Measurements from ENCODE around the gene GYG1. TPM values are rescaled to one million over a fixed set of nuclear protein-coding genes. Genes with fewer than 3 reads are reported as not detected.
"Not testable (repeated sequence)": the region's sequence is repeated elsewhere in the genome, so short reads cannot be mapped to it uniquely, and the experiment has no call there.

GYG1 gene
- total RNA-seq, 1 experiment from 2014 or later, result 45.7 TPM

DNA sequence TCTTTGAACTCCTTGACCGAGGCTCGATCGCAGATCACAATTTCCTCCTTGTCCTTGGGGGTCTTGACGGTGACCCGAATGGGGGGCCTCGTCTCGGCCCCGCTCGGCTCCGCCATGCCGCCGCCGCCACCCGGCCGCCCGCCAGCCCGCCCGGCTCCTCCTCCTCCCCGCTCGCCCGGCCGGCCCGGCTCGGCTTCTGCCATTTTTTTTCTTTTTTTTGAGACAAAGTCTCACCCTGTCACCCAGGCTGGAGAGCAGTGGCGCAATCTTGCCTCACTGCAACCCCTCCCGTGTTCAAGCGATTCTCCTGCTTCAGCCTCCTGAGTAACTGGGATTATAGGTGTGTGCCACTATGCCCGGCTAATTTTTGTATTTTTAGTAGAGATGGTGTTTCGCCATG is 3.8 kb upstream of the GYG1 start:
- DNase-seq (ENCODE audit: low spot score), result not testable (repeated sequence)

DNA sequence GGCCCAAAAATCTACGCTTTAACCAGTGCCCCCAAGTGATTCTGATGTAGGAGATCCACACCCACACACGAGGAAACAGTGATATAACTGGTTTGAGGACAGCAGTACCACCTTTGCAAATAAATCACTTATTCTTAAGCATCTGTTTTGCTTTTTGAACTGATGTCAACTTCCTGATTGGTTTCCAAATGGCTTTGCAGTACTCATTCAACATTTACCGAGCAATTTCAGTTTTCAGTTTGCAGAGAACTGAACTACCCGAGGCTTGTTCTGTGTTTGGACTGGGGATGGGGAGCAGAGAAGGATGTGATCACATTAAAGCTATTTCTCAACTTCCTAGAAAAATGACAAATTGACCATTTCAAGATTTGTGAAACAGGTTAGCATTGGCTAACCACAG is 1.1 kb upstream of the GYG1 start:
- no peak for DNase-seq (ENCODE audit: low spot score)

DNA sequence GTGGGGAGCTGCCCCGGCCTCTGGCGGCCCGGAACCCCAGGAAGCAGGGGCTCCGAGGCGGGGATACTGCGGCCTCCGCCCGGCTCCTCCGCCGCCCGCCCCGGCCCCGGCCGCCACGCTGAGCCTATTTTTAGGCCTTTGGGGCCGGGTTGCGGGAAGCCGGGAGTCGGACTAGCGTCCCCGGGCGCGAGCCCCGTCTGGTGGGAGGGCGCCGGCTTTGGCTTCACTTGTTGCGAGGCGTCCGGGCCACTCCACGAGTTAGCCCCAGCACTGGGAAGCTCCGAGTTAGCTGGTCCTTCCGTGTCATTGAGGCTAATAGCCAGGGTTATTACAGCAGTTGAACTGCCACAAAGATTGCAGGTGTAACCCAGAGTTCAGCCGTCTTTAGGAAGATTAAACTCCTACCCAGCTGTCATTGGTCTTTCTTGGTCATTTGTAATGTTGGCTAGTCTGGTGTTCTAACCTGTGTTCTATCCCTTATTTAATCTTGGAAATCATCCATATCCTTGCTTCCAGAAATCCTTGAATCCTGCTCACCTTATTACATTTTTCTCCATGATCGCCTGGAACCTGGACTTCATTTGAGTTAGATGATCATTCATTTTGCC is 791 bp downstream of the GYG1 start:
- no peak for DNase-seq (ENCODE audit: low spot score)

DNA sequence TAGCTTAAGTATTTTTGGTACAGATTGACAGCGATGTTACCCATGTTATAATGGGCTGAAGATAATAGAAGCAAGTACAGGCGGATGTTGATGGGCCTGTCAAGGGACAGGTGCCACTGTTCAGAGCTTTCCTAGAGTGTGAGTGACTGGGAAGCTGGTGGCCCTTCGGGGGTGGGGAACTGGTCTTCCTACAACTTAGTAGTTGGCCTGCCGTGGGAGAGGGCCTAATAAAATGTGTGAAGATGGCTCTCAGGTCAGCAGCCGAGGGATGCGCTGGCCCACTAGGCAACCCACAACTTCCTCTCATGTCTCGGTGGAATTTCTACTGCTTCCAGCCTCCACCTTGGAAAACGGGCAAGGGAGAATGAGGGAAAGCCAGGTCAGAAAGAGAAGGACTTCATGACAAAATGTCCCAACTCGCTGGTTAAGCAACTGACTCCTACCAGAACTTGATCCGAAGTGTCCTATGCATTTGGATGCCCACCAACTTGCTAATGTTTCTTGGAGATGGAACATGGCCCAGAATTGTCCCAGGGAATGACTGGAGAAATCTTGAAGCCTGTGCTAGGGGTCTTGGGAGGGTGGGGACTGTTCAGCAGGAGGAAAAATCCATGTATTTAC is 1.4 kb downstream of the GYG1 start:
- DNase-seq (ENCODE audit: low spot score), result no peak

DNA sequence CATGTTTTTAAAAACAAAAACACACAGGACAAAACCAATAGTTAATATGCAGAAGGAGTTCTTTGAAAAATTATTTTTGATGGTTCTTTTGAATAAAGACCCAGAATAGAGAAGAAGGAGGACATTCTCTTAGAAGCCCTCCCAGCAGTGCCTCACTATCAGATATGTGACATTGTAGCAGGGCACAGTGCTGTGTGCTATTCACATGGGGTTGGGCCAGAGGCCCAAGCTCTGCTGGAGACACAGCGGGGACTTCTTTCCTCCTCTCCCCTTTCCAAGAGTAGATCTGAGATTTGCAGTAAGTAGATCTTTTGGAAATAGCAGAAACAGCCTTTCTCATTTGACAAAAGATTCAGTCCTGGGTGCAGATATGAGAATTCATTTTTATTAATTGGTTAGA is 6.3 kb downstream of the GYG1 start:
- no peak for DNase-seq (ENCODE audit: low spot score)

DNA sequence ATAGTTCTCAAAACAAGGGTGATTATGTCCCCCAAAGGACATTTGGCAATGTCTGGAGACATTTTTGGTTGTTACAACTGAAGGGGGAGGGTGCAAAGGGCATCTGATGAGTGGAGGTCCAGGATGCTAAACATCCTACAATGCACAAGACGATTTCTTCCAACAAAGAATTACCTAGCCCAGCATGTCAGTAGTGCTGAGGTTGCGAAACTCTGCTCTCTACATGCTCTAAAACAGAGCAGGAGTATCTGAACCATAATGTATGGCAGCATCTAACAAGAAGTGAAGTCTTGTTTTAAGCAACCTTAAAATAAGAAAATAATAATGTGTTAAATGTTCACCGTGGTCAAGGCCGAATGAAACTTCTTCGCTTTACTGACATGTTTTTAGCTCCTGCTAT is 7.0 kb downstream of the GYG1 start:
- no peak for DNase-seq (ENCODE audit: low spot score)

DNA sequence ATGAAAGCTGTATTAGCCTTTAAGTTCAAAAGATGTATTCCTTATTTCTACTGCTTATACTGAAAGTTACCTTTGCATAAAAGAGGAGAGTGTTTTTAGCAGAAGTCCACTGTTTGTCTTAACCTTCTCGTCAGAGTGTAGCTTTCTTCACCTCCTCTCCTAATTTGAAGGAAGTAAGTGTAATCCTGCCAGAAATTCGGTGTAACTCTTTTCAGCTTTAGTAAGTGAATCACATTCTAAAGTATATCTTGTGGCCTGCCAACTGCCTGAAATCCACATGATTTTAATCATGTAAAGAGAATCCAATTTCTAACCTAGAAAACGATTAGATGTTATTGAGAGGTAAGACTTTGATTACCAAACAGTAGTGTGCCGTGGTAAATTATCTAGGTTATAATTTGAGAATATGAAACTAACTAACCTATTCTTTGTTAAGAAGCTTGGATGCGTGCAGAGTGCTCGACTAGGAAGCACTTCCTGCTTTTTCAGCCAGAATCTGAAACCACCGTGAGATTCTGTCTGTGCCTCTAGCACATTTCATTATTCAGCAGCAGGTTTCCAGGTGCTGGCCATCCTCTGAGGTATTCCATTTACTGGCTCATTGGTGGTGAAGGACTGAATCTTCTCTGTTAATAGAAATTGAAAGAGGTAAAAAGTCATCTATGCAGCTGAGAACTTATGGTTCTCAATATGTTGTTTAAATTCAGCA is 7.5 kb downstream of the GYG1 start:
- no peak for DNase-seq (ENCODE audit: low spot score)

DNA sequence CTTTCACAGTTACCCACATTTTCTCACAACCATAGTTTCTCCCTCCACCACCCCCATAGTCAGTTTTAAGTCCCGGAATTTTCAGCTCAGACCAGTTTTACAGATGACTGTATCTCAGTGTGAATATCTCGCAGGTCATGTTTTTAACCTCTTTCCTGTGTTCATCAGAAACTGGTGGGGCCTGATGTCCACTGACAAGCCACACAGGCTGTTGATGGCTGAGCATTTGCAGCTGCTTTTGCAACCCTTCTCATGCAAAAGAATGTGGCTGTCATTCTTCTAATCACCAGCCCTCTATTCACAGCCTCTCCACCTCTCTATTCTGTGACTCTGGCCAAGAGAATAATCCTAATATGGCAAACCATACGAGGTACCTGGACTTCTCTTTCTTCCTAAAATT is 8.5 kb downstream of the GYG1 start:
- no peak for DNase-seq (ENCODE audit: low spot score)

DNA sequence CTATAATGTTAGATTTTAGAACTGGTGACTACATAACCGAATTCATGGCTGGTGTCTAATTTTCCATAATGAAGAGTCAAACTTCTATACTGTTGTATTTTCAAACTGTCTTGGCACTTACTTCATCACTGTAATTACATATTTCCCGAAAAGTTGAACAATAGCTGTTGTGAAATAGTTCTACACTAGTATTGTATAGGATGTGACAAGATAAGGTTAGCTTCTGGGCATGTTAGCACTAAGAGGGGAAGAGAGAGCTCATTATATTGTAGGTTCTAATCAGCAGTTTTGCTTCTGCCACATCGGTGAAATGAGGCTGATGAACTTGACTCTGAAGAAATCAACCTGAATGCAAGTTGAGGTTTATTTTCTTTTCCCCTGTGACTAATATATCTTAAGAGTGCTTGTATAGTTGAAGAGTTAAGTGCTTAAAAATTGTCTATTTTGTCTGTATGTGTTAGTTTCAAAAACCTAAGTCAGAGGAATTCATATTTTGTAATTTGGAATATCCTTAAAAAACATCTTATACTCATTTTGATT is 8.9 kb downstream of the GYG1 start:
- no peak for DNase-seq (ENCODE audit: low spot score)

DNA sequence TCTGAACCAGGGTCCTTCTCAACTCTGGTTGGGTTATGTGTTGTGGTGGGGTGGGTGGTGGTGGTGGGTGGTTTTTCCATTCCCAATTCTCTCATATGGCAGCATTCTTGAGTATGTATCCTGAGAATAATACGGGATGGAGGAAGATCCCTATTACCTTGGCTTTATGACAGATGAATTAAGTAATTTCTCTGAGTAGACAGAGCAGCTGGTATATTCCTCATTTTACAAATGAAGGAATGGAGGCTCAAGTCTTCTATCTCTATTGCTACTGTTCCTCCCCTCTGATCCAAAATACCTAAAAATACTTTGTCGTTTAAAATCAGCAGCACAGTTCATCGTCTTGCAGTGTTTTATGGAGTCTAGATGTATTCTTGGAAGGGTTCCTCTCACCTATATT is 10.4 kb downstream of the GYG1 start:
- DNase-seq (ENCODE audit: low spot score), result no peak

DNA sequence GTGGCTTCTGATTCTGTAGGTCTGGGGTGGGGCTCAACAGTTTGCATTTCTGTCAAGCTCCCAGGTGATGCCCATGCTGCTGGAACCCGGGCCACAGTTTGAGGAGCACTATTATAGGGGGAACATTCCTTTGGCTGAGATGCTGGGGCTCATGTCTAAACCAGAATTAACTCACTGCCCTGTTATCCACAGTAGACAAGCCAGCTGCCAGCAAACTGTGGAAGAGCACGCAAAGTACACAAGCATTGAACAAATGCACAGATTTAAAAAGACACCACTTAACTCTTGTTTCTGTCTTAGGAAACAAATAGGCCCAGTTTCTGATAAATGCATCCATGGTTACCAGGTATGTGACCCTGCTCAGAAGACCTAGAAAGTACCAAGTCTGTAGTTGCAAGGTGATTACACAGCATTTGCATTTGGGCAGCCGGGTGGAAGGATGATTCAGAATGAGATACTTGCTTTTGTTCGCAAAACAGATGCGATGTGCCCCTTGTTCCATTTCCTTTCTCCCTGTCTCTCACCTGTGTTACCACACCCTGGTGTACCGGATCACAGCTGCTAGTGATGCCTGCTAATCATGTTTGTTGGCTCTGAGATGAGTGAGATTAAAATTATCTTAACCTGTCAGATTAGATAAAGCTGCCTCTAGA is 12.4 kb downstream of the GYG1 start:
- no peak for DNase-seq (ENCODE audit: low spot score)

DNA sequence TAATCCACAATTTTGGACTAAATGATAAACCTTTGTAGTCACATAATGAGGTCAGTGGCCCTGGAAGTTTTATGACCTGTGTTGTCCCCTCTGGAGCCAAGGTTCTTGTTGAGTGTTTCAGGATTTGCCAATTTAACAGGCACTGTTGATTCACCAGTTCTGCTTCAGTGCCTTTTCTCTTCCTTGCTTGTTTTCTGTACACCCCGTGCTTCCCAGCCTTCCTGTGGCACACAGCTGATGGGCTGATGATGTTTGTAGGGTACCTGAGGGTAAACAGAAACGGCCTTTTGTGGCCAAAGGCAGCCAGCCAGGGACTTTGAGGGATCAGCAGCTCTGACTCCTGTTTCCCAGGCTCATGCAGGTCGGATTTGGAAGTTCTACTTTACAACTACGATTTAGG is 13.3 kb downstream of the GYG1 start:
- DNase-seq (ENCODE audit: low spot score), result peak; percentile 73

DNA sequence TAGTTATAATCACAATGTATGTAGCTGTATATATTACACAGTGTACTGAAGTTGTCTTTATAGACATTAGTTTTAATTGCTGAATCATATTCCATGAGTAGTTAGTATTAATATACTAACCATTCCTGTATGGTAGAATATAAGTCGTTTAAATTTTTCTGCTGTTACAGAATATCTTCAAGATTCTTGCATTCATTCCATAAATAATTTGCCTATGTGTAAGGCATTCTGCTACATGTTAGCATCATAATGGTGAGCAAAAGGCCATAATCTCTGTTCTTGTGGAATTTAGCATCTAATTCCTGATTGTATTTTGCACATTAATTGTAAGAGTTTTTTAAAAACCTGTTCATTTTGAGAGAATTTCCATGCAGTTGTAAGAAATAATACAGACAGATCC is 14.1 kb downstream of the GYG1 start:
- no peak for DNase-seq (ENCODE audit: low spot score)

DNA sequence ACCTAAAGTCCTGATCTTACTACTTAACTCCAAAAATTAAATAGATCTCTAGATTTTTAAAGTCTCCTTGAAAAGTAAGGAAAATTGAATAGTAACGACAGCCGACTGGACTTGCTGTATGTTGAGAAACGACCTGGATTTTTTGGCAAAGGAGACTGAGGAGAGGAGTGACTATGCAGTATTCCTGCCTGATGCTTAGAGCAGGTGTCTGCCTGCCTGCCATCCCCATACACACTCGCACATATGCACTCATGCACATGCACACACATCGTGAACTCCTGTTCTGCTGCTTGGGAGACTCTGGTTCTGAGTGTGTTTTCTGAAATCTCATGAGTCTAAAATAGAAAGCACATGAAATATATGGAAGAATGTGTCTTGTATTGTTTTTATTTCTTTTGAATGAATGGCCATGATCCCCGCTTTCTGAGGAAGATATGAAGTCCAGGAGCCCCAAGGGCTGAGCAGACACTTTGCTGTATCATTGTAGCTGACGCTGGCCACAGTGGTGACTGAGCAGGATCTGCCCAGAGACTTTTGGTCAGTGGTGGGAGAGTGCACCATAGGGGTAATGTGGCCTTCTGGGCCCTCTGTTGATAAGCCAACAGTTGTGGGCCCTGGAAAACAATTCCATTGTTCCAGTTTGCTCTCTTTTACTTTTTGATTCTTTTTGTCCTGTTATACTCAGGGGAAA is 16.4 kb downstream of the GYG1 start:
- no peak for DNase-seq (ENCODE audit: low spot score)

DNA sequence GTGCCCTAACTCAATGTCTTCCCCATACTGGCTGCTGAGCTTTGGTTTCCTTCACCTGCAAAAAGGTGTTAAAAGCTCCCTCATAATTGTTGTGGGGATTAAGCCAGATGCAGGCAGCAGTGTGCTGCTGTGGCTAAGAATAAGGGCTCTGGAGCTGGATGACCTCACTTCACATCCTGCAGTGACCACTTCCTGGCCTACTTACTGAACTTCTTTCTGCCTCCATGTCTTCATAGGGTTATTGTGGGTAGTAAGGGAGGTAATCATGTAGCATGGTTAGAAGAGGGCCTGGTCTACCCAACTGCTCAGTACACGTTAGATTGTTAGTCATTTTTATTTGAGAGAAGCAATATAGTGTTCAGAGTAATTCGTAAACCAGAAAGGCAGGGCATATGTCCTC is 18.4 kb downstream of the GYG1 start:
- DNase-seq (ENCODE audit: low spot score), result no peak

DNA sequence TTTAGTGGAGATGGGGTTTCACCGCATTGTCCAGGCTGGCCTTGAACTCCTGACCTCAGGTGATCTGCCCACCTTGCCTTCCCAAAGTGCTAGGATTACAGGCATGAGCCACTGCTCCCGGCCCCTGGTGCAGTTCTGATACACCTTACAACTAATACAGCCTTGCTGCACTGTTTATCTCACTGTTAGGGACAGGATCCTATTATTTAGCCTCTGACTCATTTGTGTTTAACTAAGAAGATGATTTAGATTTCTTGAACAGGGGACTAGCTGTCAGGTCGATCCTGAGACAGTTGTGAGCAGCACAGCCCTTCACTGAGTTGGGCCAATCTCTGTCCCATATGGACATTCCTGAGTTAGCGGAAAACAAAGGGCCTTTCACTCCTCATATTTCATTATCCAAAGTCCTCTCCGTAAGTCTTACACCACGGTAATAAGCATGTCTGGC is 19.2 kb downstream of the GYG1 start:
- no peak for DNase-seq (ENCODE audit: low spot score)

DNA sequence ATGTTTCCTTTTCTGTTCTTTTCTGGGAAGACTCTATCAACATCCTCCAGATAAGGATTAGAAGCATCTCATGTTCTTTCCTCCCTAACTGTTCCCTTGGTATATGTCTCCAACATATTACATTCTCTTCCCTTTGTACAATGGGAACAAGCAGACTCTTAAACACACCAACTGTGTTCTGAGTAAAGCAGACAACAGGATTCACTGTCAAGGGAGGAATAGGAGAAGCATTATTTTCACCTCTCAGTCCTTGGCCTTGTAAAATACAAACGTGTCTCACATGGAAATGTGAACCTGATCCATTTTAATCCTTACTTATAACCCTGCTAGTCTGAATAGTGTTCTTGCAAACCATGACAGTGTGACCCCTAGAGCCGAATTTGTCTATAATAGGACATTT is 19.6 kb downstream of the GYG1 start:
- no peak for DNase-seq (ENCODE audit: low spot score)

DNA sequence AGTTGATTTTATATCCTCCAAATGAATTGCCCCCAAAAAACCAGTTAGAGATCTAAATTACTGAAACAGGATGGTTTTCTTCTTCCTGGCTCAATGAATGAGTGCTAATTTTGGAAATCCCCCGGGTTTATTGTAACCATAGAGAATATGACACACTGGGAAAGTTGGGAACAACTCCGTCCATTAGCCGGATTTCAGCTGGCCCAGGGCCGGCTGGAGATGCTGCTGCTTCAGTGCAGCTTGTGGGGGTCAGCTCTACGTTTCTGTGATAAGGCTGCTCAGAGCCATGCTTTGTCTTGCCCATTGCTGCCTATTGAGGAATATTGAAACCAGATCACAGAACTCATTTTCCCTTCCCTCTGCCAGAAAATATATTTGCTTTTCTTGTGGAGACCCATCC is 20.3 kb downstream of the GYG1 start:
- no peak for DNase-seq (ENCODE audit: low spot score)

DNA sequence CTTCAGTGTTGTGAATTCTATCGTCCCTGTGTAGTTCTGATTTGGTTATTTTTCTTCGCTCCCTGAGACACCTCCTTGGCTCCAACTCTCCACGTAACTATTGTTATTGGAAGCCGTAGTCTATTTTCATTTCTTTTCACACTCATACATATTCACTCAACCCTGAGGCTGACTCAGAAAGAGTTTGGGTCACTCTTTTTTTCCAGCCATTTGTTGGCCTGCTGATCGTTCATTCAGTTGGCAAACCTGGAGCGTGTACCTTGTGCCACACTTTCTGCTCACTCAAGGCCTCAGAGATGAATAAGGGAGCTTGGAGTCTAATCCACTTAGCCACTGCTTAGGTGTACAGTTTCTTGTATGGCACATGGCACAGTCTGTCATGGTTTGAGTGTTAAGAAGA is 22.4 kb downstream of the GYG1 start:
- DNase-seq (ENCODE audit: low spot score), result no peak

DNA sequence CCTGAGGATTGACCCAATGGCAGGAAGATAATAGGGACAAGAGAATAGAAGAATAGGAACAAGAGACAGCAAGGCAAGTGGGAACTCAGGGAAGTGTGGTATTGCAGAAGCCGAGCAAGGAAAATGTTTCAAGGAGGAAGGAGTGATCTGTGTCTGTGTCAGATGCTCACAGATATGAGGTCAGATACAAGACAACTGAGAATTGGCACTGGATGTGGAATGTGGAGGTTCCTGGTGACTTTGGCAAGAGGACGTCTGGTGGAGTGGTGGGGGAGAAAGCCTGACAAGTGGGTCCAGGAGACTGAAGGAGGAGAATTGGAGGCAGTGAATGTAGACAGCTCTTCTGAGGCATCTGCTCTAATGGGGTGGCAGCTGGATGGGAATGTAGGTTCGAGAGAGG is 24.1 kb downstream of the GYG1 start:
- no peak for DNase-seq (ENCODE audit: low spot score)

DNA sequence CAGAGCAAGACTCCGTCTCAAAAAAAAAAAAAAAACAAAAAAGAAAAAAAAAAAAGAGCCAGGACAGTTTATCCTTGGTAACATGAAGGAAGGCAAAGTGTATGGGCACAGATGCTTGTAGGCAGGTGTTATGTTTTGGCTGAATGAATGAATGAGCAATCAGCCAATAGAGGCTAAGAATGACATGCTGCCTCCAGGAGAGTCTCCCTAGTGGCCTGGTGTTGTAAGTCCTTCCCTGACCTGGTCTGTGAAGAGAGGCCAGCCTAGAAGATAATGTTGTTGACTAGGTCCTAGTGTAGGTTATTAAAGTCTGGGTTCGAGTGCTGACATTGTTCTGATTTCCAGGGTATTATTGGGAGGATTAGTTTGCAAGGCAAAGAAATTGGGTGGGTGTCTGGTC is 24.9 kb downstream of the GYG1 start:
- DNase-seq (ENCODE audit: low spot score), result no peak
